ENCODE measurements around the gene MRPL50.

Gene MRPL50

GRCh38 chr9:101398068-101398929 is at the start of gene MRPL50, which contains the start of gene ZNF189:
MRPL50 (minus strand) TSS chr9:101398618; CDS start chr9:101398592, 26 bp downstream.
ZNF189 (plus strand) TSS chr9:101398851; CDS start chr9:101399157, 306 bp downstream.
- peak; percentile 96 for DNase-seq

GRCh38 chr9:101446732-101447131 is 48.3 kb upstream of the MRPL50 start:
- DNase-seq, result no peak

DNA sequence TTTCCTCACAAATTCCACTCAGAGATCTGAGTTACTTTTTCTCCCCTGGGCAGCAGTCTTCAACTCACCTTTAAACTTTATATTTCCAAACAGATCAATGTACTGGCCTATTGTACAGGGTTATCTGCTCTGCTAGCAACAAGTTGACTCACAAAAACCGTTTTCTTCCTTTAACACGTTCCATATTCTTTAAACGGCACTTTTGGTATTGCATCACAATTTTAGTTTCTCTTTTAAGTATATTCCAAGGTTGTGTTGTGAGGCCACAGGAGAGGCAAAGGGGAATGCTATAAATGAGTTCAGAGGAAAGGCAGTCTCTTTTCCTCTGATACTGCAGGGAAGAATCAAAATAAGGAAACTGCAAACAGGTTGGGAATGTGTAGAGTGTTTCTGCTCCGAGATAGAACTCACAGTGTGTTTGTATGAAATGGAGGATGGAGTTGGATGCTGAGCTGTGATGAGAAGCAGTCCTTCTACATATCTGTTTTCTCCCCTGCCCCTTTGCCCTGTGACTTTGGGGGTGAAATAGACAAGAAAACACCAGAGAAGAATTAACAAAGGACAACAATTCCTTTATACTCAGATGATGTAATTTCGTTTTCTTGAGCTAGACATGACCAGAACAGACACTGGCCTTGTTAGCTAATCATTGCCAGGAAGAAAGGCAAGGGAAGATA is 47.1 kb upstream of the MRPL50 start:
- DNase-seq, result no peak

DNA sequence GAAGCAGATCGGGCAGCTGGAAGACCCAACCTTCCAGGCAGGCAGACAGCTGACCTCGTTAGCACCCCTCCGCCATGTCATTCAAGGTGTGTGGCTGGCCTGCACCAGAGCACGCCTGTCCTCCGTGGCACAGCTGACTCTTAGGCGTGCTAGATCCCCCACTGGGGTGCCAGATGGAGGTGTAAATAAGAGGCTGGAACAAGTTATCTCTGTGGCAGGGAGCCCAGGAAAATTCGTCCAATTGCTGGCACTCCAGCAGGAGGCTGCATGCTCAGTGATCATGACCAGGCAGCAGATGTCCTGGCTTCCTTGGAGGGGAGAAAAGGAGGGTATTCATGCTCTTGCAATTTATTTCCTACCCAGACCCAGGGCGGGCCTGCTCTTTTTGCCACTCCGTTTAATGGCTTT is 45.0 kb upstream of the MRPL50 start:
- no peak for DNase-seq

DNA sequence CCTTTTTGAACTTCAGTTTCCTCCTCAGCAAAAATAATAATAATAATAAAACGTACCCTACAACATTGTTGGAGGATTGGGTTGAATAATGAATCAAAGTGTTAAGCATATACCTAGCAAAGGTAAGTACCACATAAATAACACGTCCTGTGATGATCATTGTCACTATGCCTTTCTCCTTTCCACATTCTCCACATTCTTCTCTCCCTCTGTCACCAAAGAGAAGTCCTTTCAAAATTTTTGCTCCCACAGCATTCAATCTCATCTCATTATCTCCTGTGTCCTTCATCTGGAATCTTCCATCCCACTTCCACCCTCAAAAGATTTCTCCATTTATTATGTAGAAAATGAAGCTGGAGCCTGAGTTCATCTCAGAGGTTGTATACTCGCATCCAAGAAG is 44.3 kb upstream of the MRPL50 start:
- no peak for DNase-seq

- DNase-seq, result no peak
Observed at GRCh38 chr9:101442318-101442717, 43.9 kb upstream of the MRPL50 start.

DNA sequence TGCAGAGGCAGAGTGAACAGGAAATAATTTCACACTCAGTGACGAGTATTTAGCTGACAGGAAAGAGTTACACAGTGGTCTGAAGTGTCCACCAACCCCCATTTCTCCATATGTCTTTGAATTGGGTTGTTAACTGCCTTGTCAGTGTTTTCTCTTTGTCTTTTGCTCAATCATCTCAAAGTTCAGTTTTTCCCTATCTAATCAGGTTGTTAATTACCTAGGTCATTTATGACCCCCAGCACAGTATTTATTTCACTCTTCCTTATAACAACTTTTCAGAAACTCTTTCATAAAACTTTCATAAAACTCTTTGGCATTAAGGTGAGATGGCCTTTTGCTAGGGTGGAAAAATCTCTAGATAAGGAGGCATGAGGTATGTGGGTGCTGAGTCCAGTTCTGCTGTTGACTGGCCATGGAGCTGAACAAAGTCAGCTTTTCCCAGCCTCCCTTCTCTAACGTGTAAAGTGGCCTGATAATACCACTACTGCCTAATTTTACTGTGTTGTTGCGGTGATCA is 42.4 kb upstream of the MRPL50 start:
- no peak for DNase-seq

GRCh38 chr9:101438523-101438922 is 40.1 kb upstream of the MRPL50 start:
- DNase-seq, result no peak

- no peak for DNase-seq
Observed at GRCh38 chr9:101437806-101438232, 39.4 kb upstream of the MRPL50 start.

DNA sequence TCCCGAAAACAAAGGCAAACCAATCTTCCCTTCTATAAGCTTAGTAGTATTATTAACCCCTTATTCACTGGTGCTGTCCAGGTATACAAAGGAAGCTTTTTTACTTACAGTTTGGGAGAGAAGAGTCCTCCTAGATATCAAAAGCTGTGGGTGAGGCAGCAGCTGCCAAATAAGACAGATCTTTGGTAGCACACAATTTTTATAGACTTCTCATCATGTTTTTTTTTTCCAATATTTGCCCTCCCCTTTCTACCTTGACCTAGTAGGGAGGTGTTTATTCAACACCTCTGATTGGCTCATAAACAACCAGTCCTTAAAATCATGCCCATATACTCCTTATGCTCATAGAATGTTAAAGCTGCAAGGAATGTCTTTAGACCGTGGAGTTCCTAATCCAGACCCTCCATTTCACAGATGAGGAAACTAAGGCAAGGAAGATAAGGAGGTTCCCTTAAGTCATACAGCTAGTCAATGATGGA is 37.2 kb upstream of the MRPL50 start, which contains the start of gene ALDOB:
TSS of gene ALDOB (minus strand) at position 174 of the 479 bp plus-strand sequence. CDS start 4,887 bp downstream, outside the sequence.
- no peak for DNase-seq

- DNase-seq, result no peak
Observed at GRCh38 chr9:101434998-101435397, 36.6 kb upstream of the MRPL50 start.

- no peak for DNase-seq
Observed at GRCh38 chr9:101433229-101433628, 34.8 kb upstream of the MRPL50 start.

GRCh38 chr9:101432740-101433139 is 34.3 kb upstream of the MRPL50 start:
- no peak for DNase-seq

DNA sequence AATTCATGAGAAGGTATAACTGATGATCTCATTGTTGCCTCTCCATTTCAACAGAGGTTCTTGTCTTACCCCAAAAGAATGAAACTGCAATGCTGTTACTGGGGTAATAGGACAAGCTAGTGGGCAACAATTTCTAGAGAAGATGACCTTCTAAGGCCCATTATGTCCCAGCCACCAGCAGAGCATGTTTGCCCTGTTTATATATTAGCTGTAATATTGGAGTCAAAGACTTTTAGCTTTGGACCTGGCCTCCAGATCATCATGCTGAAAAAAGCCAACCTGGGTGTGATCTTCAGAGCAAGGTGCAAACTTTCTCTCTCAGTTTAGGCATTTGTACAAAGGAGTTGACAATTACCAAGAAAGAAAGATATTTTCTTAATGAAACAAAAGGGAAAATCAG is 33.8 kb upstream of the MRPL50 start:
- no peak for DNase-seq

DNA sequence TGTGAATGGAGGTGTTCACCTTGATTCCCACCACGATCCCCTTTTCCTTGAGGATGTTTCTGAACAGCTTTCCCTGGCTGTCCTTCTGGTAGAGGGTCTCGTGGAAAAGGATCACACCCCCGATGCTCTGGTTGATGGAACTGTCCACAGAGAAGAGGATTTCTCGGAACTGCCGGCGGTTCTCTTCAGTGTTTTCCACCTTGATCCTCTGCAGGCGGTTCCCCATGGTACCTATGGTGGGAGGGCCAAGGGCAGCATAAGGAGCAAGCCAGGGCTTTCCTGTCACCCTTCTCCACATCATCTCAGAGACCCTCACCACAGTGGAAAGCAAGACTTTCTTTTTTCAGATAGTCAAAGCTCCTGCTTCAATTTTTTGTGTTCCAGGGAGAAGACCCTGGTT is 31.3 kb upstream of the MRPL50 start:
- DNase-seq, result no peak

DNA sequence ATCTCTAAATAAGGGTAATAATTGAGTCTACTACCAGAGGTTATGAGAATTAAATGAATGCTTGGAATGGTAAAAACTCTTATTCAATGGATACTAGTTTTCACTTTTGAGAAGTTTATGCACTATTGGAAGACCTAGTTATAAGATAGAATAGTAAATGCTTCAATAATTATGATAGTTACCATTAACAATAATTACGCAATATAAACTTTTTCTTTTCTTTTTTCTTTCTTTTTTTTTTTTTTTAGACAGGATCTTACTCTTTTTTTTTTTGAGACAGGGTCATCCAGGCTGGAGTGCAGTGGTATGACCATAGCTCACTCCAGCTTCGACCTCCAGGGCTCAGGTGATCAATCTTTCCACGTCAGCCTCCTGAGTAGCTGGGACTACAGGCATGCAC is 30.5 kb upstream of the MRPL50 start:
- DNase-seq, result no peak

GRCh38 chr9:101427957-101428655 is 29.7 kb upstream of the MRPL50 start:
- no peak for DNase-seq

DNA sequence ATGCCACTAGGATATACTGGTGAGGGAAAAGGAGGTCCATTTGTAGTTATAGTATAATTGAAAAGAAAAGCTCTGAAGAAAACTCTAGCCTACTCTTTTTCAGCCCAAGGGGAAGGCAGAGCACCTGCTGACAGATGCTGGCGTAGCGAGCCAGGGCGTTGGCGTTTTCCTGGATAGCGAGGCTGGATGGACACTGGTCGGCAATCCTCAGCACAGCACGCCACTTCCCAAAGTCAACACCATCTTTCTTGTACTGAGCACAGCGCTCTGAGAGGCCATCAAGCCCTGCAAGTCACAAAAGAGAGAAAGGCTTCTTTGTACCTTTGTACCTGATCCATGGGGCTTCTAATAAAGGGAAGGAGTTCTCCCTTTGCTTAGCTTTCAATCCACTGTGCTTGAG is 28.9 kb upstream of the MRPL50 start:
- no peak for DNase-seq

GRCh38 chr9:101421653-101422065 is 23.2 kb upstream of the MRPL50 start:
- no peak for DNase-seq

- DNase-seq, result no peak
Observed at GRCh38 chr9:101419863-101420262, 21.4 kb upstream of the MRPL50 start.

DNA sequence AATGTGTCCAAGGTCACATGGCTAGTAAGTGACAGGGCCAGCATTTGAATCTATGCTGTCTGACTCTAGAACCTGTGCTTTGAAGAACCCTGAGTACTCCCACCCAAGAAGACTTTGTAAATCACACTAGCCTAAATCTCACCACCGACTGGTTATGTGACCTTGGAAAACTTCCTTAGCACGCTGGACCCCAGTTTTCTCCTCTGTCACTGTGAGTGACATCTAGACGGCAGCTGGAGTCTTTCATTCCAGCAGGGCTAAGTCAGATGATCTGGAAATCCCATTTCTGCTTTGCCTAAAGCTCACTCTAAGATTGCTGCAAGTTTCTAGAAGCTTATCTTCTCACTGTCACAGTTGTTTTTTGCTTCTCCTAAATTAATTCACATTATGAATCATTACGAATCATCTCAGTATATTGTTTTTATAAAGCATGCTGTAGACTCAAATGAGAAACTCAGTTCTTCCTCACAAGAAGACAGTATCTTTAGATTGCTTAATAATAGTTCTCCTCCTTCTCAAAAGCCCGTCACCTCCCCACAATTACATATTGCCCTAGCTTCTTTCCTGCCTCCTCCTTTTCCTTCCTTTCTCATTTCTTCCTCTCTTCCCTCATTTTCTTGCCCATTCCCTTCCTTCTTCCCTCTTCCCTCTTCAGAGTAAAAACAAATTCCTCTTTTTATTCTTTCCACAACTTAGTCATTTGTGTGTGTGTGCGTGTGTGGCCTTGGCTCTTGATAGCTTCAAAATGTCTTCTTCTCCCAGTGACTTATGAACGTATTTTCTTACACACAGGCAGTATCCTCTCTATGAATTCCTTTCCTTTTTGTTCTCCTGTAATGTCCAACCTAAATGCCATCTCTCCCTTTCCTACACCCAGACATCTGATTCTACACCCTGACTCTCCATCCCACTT is 20.4 kb upstream of the MRPL50 start:
- DNase-seq, result no peak

- no peak for DNase-seq
Observed at GRCh38 chr9:101417977-101418376, 19.6 kb upstream of the MRPL50 start.
